NCI-H510A (cell line): ENCODE measurements around the gene WDR54.
"Not testable (repeated sequence)": the region's sequence is repeated elsewhere in the genome, so short reads cannot be mapped to it uniquely, and the experiment has no call there.

ENCODE experiments used
- DNase-seq: peaks from one replicate; lab custom pipeline; 2025; lab: John Stamatoyannopoulos, UW

WDR54 gene

GRCh38 chr2:74407682-74408081 is 13.8 kb upstream of the WDR54 start:
- no peak for DNase-seq

GRCh38 chr2:74413001-74413698 is 8.4 kb upstream of the WDR54 start:
- DNase-seq = no peak

- no peak for DNase-seq
These were observed 7.1 kb upstream of the WDR54 start for GRCh38 chr2:74414441-74414840.

- peak; percentile 36 for DNase-seq
These were observed 6.4 kb upstream of the WDR54 start for GRCh38 chr2:74414881-74415761.

- no peak for DNase-seq
These were observed 5.7 kb upstream of the WDR54 start for GRCh38 chr2:74415762-74416395.

GRCh38 chr2:74416778-74417177 is 4.8 kb upstream of the WDR54 start:
- no peak for DNase-seq

GRCh38 chr2:74417197-74417596 is 4.3 kb upstream of the WDR54 start:
- DNase-seq = no peak

GRCh38 chr2:74417763-74418162 is 3.8 kb upstream of the WDR54 start:
- DNase-seq = no peak

GRCh38 chr2:74418312-74418711 is 3.2 kb upstream of the WDR54 start:
- no peak for DNase-seq

GRCh38 chr2:74419345-74419744 is 2.2 kb upstream of the WDR54 start:
- DNase-seq = no peak

- no peak for DNase-seq
These were observed 1.5 kb upstream of the WDR54 start for GRCh38 chr2:74420006-74420405.

GRCh38 chr2:74420443-74421103 is 957 bp upstream of the WDR54 start:
- DNase-seq = not testable (repeated sequence)

GRCh38 chr2:74423231-74424095 is 1.9 kb downstream of the WDR54 start:
- no peak for DNase-seq

GRCh38 chr2:74424139-74424992 is 2.8 kb downstream of the WDR54 start:
- no peak for DNase-seq

- no peak for DNase-seq
These were observed 3.5 kb downstream of the WDR54 start for GRCh38 chr2:74424995-74425406.

GRCh38 chr2:74425523-74425922 is 4.0 kb downstream of the WDR54 start:
- DNase-seq = no peak

- no peak for DNase-seq
These were observed 4.7 kb downstream of the WDR54 start for GRCh38 chr2:74426181-74426758.

GRCh38 chr2:74427551-74427950 is 6.0 kb downstream of the WDR54 start:
- DNase-seq = no peak

- no peak for DNase-seq
These were observed 7.1 kb downstream of the WDR54 start for GRCh38 chr2:74428675-74429074.
